HEK293T (cell line): ENCODE data around the gene CCDC138.

Source experiments
- CTCF ChIA-PET: fragments of 350-600 bp; formaldehyde crosslinking; extraction: SDS; loops from one replicate; lab custom pipeline; 2021; ENCODE audit warnings: antibody characterized with exemption, inconsistent platforms; lab: Yijun Ruan, JAX
- POLR2A ChIA-PET: fragments of 350-600 bp; formaldehyde crosslinking; extraction: SDS; loops from one replicate; lab custom pipeline; 2020; ENCODE audit warnings: antibody characterized with exemption, inconsistent platforms; lab: Yijun Ruan, JAX
- DNase-seq: peaks from one replicate; pipeline ENCODE4 v3.0.0; 2012; ENCODE audit warnings: mixed read lengths; ENCODE audit errors: extremely low spot score
- ARNT ChIP-seq: fragments of 450-650 bp; IDR thresholded peaks from 2 replicates; pipeline ENCODE4 v1.6.1; 2017; ENCODE audit warnings: mild to moderate bottlenecking
- BHLHE40 ChIP-seq: fragments of 450-650 bp; IDR thresholded peaks from 2 replicates; pipeline ENCODE4 v1.6.1; 2016; ENCODE audit warnings: mild to moderate bottlenecking, moderate library complexity, borderline replicate concordance
- CTBP1 ChIP-seq: fragments of 450-650 bp; IDR thresholded peaks from 2 replicates; pipeline ENCODE4 v1.6.1; 2016; ENCODE audit warnings: borderline replicate concordance
- ELF4 ChIP-seq: fragments of 450-650 bp; IDR thresholded peaks from 2 replicates; pipeline ENCODE4 v1.6.1; 2017; ENCODE audit warnings: antibody characterized with exemption
- FOXA1 ChIP-seq: fragments of 450-650 bp; IDR thresholded peaks from 2 replicates; pipeline ENCODE4 v1.6.1; 2016; ENCODE audit warnings: mild to moderate bottlenecking
- FOXK2 ChIP-seq: fragments of 450-650 bp; IDR thresholded peaks from 2 replicates; pipeline ENCODE4 v1.6.1; 2016; ENCODE audit warnings: mild to moderate bottlenecking
- FOXM1 ChIP-seq: fragments of 450-650 bp; IDR thresholded peaks from 2 replicates; pipeline ENCODE4 v1.6.1; 2017; ENCODE audit warnings: mild to moderate bottlenecking, borderline replicate concordance
- HDGF ChIP-seq: fragments of 450-650 bp; IDR thresholded peaks from 2 replicates; pipeline ENCODE4 v1.6.1; 2017; ENCODE audit warnings: antibody characterized with exemption, borderline replicate concordance
- L3MBTL2 ChIP-seq: fragments of 450-650 bp; conservative IDR thresholded peaks from 2 replicates; pipeline ENCODE4 v1.6.1; 2016; ENCODE audit warnings: mild to moderate bottlenecking
- LEF1 ChIP-seq: fragments of 450-650 bp; IDR thresholded peaks from 2 replicates; pipeline ENCODE4 v1.6.1; 2017; ENCODE audit warnings: mild to moderate bottlenecking, borderline replicate concordance
- NFRKB ChIP-seq: fragments of 450-650 bp; IDR thresholded peaks from 2 replicates; pipeline ENCODE4 v1.6.1; 2016; ENCODE audit warnings: mild to moderate bottlenecking, moderate library complexity
- SP1 ChIP-seq: fragments of 450-650 bp; IDR thresholded peaks from 2 replicates; pipeline ENCODE4 v1.6.1; 2017
- SUZ12 ChIP-seq: fragments of 450-650 bp; IDR thresholded peaks from 2 replicates; pipeline ENCODE4 v1.6.1; 2016; ENCODE audit warnings: mild to moderate bottlenecking
- TARDBP ChIP-seq: fragments of 450-650 bp; IDR thresholded peaks from 2 replicates; pipeline ENCODE4 v1.6.1; 2016
- ZNF384 ChIP-seq: fragments of 450-650 bp; IDR thresholded peaks from 2 replicates; pipeline ENCODE4 v1.6.1; 2016
- TF ChIP-seq, protein P1 (sequence below): fragments of 450-650 bp; IDR thresholded peaks from 2 replicates; pipeline ENCODE4 v1.6.1; 2016

Gene CCDC138

DNA sequence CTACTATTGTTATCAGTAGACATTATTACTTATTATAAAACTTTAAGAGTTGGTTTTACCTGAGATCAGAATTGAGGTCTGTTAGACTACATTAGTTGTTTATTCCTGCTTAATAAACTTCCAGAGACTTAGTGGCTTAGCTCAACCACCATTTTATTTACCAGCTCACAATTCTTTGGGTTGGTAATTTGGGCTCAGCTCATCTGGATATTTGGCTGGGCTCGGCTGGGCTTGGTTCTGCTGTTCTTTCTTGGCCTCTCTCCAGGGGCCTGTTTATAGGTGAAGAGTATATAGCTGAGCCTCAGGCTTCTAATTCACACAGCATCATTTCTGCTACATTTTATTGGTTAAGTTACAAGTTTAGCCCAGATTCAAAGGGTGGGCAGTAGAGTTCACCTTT, 67.9 kb downstream of the CCDC138 start:
- ChIA-PET POLR2A (no interaction called here), CTCF (interaction anchor here (0.6 to 0.9 kb wide), 2 partner anchors 61 to 277 kb away, joined by 3 to 5 read pairs; no protein-coding TSS in a partner anchor)
- TF ChIP-seq FOXM1 (no peak), FOXA1 (no peak), LEF1 (no peak), FOXK2 (no peak), TARDBP (no peak), ARNT (no peak), ZNF384 (no peak), BHLHE40 (no peak), L3MBTL2 (no peak)
- TF ChIP-seq, protein P1, sequence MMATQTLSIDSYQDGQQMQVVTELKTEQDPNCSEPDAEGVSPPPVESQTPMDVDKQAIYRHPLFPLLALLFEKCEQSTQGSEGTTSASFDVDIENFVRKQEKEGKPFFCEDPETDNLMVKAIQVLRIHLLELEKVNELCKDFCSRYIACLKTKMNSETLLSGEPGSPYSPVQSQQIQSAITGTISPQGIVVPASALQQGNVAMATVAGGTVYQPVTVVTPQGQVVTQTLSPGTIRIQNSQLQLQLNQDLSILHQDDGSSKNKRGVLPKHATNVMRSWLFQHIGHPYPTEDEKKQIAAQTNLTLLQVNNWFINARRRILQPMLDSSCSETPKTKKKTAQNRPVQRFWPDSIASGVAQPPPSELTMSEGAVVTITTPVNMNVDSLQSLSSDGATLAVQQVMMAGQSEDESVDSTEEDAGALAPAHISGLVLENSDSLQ, result no peak
- no peak for DNase-seq

DNA sequence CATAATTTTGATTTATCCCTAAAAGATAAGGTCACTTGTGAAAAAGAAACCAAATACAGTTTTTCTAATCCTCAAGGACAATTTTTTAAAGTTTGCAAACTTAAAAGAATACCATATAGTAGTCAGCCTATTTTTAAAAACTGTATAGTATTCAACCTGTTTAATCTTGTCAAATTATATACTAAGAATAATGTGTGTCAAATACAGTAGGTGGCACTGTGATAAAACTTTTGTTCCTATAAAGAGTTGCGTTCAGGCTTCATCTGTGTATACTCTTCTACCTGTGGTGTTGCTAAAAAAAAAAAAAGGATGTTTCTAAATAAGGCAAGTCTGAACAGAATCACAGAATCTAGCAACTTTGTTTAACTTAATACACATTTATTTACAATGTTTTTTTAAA, 68.6 kb downstream of the CCDC138 start:
- TF ChIP-seq FOXK2 (no peak), FOXM1 (no peak), L3MBTL2 (no peak), SUZ12 (no peak), SP1 (no peak), ARNT (no peak), LEF1 (no peak), ZNF384 (no peak), FOXA1 (no peak), CTBP1 (no peak), HDGF (no peak), BHLHE40 (no peak), ELF4 (no peak), TARDBP (no peak), NFRKB (no peak)
- TF ChIP-seq, protein P1, result no peak
- DNase-seq, result no peak
- POLR2A ChIA-PET, result no interaction called here
- CTCF ChIA-PET, result no interaction called here

DNA sequence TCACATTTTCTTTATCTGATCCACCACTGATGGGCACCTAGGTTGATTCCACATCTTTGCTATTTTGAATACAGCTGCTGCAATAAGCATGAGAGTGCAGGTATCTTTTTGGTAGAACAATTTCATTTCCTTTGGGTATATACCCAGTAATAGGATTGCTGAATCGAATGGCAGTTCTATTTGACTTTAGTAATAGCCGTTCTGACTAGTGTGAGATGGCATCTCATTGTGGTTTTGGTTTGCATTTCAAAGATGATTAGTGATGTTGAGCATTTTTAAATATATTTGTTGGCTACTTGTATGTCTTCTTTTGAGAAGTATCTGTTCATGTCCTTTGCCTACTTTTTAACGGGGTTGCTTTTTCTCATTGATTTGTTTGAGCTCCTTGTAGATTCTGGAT, 72.3 kb downstream of the CCDC138 start:
- ChIA-PET CTCF (no interaction called here), POLR2A (interaction anchor here (0.7 kb wide), 1 partner anchor 77 kb away, joined by 3 read pairs; no protein-coding TSS in a partner anchor)
- TF ChIP-seq CTBP1 (no peak), FOXA1 (no peak), ZNF384 (no peak), TARDBP (no peak), FOXM1 (no peak), HDGF (no peak), ELF4 (no peak), ARNT (no peak), NFRKB (no peak), FOXK2 (no peak), SUZ12 (no peak), SP1 (no peak), L3MBTL2 (no peak), LEF1 (no peak), BHLHE40 (no peak)
- TF ChIP-seq, protein P1, result no peak
- DNase-seq, result no peak

DNA sequence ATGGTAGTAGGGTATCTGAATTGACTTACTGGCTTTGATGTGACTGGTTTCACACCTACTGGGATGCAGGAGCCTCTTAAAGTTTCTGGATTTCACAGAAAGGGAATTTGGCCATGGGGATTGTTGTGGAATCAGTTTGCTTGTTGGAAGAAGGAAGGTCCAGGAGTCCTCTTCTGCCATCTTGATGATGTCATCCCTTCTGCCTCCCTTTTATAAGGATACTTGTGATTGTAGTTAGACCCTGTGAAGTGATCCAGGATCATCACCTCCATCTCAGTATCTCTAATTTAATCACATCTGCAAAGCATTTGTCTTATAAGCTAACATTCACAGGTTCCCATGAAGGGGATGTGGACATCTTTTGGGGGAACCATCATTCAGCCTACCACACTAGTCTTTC, 79.5 kb downstream of the CCDC138 start:
- TF ChIP-seq HDGF (no peak), SUZ12 (no peak), LEF1 (no peak), ELF4 (no peak), NFRKB (no peak), SP1 (no peak), FOXA1 (no peak), ARNT (no peak), TARDBP (no peak), FOXM1 (no peak), L3MBTL2 (no peak)
- TF ChIP-seq, protein P1, result no peak
- DNase-seq, result no peak
- ChIA-PET CTCF (no interaction called here), POLR2A (no interaction called here)

DNA sequence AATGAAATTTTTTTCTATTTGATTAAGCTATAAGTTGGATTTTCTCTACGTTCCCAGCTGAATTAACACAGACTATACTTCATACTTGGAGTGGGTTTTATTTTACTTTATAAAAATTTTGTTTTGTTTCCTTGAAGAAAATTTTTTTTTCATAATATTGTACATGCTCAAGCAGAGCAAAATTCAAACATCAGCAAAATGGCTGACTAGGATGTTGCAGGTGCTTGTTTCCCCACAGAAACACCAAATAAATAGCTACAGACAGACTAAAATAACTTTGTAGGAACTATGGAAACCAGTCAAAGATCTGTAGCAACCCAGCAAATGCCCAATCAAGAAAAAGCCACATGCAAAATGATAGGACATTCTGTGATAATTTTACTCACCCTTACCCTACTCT, 82.3 kb downstream of the CCDC138 start:
- ChIA-PET POLR2A (no interaction called here), CTCF (no interaction called here)
- TF ChIP-seq LEF1, result no peak
- TF ChIP-seq BHLHE40, result no peak
- TF ChIP-seq FOXA1, result no peak
- TF ChIP-seq FOXM1, result no peak
- no peak for TF ChIP-seq CTBP1
- no peak for DNase-seq

DNA sequence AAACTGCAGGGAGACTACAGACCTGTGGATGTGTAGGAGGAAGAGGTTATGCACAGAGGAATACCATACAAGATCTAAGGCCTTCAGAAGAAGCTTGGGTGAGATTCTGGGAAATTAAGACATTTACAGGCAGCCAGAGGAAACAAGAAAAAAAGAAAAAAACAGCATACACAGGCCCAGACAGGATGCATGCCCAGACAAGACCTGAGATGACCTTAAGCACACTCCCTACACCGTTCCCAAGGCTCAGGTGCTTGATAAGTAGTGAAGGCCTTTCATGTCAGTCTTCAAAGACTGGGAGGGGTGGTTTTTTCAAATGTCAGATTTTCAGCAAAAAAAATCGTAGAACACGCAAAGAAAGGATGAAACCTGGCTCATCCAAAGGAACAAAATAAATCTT, 83.0 kb downstream of the CCDC138 start:
- ChIA-PET POLR2A (no interaction called here), CTCF (no interaction called here)
- TF ChIP-seq CTBP1, result no peak
- TF ChIP-seq ARNT, result no peak
- TF ChIP-seq SUZ12, result no peak
- TF ChIP-seq FOXA1, result no peak
- TF ChIP-seq FOXM1, result no peak
- TF ChIP-seq ZNF384, result no peak
- TF ChIP-seq HDGF, result no peak
- no peak for TF ChIP-seq ELF4
- TF ChIP-seq TARDBP, result no peak
- TF ChIP-seq FOXK2, result no peak
- TF ChIP-seq, protein P1, result no peak
- TF ChIP-seq LEF1, result no peak
- TF ChIP-seq NFRKB, result no peak
- no peak for TF ChIP-seq L3MBTL2
- DNase-seq, result no peak
